Muscle layer of duodenum (tissue), 2 donors: ENCODE measurements around the gene ABR.

Experiments used
- H3K27ac ChIP-seq: one replicate; pipeline ENCODE4 v1.7.0; 2013; ENCODE audit warnings: mild to moderate bottlenecking, low read length
- H3K27me3 ChIP-seq: one replicate; pipeline ENCODE4 v1.7.0; 2013; ENCODE audit warnings: low read depth, mild to moderate bottlenecking, control low read depth, low read length
- H3K36me3 ChIP-seq, 2 donors: one replicate each; pipeline ENCODE4 v1.7.0; 2013; ENCODE audit warnings: low read length in 2 of 2, control low read depth in 1 of 2, mild to moderate bottlenecking in 1 of 2; ENCODE audit not compliant: insufficient read depth in 2 of 2, control insufficient read depth in 1 of 2
- H3K4me1 ChIP-seq, 2 donors: one replicate each; pipeline ENCODE4 v1.7.0; 2013; ENCODE audit warnings: low read length in 2 of 2, mild to moderate bottlenecking in 2 of 2, control low read depth in 1 of 2, moderate library complexity in 1 of 2; ENCODE audit not compliant: insufficient read depth in 2 of 2, control insufficient read depth in 1 of 2
- H3K4me3 ChIP-seq, 2 donors: one replicate each; pipeline ENCODE4 v1.7.0; 2013; ENCODE audit warnings: low read length in 2 of 2, low read depth in 1 of 2, mild to moderate bottlenecking in 1 of 2
- H3K9me3 ChIP-seq, 2 donors: one replicate each; pipeline ENCODE4 v1.7.0; 2013; ENCODE audit warnings: low read length in 2 of 2, control low read depth in 1 of 2, mild to moderate bottlenecking in 1 of 2; ENCODE audit not compliant: control insufficient read depth in 1 of 2
- donor health status: healthy.

The ABR gene

DNA sequence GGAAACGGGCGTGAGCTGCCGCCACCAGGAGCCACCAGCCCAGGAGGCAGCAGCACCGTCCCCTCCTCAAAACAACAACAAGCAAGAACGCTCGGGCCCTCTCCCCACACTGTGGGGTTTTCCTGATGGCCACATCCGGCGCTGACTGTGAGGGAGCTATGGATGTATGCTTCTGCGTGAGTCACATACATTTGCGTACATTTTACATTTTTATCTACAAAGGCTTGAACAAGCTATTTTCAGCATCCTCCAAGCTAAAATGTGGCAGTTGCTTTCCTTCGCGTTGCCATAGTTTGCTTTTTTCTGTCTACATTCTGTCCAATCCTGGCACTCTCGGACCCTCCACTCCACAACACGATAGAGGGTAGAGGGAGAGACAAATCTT, 2.0 kb upstream of the ABR start:
- Histone ChIP-seq H3K9me3 (no peaks in the 10 kb centered on the region), H3K27me3 (no peaks in the 10 kb centered on the region), H3K27ac (no peak overlapping the region), H3K4me1 (peaks cover 10 to 28% of the 10 kb centered on the region in 2 donors), H3K4me3 (no peak overlapping the region), H3K36me3 (no peaks in the 10 kb centered on the region)

DNA sequence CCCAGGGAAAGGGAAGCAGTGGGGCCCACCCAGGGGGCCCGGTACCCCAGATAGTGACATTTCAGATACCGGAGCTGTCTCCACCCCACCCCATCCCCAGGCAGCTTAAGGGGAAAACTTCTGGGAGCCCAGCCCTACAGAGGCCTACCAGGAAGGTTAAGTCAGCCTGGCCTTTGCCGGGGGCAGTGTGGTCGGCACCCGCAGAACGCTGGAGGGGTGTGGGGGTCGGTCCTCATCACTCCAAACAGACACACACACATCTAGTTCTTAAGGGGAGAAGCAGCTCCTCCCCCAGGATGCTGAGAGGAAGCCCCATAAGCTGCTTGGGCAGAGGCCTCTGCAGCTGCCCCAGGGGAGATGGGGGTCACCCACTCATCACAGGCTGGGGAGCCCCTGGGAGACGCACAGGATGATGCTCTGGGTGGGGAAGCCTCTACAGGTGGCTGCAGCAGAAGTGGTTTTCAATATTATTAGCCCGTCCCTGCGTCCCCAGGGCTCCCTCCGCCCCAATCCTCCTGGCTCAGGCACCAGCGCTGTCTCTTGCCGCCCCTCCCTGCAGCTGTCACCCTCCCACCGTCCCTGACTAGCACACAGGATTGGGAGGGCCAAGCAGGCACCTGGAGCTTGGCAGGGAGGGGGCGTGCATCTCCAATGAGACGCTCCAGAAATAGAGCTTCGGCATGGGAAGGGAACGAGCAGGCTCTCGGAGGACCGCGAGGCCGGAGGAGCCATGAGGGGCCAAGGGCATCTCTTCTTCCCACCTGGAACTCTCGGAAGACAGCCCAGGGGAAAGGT, 1.4 kb upstream of the ABR start:
- Histone ChIP-seq H3K9me3 (no peaks in the 10 kb centered on the region), H3K36me3 (no peaks in the 10 kb centered on the region), H3K4me1 (peaks cover 10 to 23% of the 10 kb centered on the region in 2 donors), H3K27ac (no peak overlapping the region), H3K27me3 (no peaks in the 10 kb centered on the region), H3K4me3 (no peak overlapping the region)

DNA sequence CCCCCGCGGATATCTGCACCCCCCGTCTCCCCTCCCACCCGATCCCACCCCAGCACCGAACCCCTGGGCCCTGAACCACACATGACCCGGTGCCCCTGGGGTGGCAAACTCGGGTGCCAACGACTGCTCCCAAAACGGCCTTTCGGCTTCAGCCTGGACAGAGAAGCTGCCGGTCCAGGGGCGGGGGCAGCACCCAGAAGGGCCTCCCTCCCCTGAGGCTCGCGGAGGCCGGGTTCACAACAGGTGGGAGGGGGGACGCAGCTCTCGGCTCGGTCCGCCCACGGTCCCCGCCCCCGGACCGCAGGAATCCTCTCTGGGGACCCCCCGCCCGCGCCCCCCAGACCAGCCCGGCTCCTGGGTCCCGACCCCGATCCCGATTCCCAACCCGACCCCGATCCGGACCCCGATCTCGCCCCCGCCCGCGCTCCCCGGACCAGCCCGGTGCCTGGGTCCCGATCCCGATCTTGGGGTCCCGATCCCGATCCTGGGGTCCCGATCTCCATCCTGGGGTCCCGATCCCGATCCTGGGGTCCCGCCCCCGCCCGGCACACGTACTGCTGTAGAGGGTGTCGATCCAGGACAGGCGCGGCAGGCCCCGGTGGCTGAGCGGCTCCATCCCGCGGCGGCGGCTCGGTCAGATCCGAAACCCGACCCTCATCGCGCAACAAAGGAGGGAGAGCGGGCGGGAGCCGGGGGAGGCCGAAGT, 516 bp downstream of the ABR start:
- H3K36me3 ChIP-seq: no peaks in the 10 kb centered on the region
- no peaks in the 10 kb centered on the region for H3K27me3 ChIP-seq
- H3K9me3 ChIP-seq: no peaks in the 10 kb centered on the region
- H3K4me3 ChIP-seq: peak overlapping the region; percentile 37 to 61
- peaks cover 10 to 21% of the 10 kb centered on the region in 2 donors for H3K4me1 ChIP-seq
- no peak overlapping the region for H3K27ac ChIP-seq

DNA sequence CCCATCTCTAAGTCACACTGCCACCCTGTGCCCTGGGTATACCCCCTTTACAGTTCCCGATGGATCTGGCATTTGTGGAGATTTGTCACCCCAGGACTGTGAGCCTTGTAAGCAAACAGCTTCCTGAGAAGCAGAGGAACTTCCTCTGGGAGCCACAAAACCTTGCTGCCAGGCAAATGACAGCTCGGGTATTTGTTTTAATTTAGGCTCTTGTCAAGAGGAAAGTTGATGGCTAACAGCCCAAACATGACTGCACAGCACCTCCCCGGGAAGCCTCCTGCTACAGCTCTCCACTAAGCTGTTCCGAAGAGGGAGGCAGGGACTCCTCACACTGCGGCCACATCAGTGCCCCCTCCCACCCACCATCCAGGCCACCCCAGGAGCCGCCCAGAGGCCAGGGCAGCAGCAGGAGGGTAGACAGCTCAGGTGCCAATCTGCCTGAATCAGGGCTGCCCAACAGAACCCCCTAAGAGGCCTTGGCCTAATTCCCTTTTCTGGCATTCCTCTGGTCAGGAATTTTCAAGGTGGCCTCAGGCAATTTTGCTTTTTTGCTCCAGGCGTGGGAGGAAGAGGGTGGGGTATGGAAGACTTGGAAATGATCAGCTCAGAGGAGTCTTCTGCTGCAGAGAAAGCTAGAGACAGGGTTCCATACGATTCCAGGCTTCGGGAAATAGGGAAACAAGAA, 2.6 kb downstream of the ABR start:
- no peak overlapping the region for H3K27ac ChIP-seq
- H3K4me3 ChIP-seq: no peak overlapping the region
- no peaks in the 10 kb centered on the region for H3K27me3 ChIP-seq
- peaks cover 10 to 21% of the 10 kb centered on the region in 2 donors for H3K4me1 ChIP-seq
- no peaks in the 10 kb centered on the region for H3K36me3 ChIP-seq
- no peaks in the 10 kb centered on the region for H3K9me3 ChIP-seq

DNA sequence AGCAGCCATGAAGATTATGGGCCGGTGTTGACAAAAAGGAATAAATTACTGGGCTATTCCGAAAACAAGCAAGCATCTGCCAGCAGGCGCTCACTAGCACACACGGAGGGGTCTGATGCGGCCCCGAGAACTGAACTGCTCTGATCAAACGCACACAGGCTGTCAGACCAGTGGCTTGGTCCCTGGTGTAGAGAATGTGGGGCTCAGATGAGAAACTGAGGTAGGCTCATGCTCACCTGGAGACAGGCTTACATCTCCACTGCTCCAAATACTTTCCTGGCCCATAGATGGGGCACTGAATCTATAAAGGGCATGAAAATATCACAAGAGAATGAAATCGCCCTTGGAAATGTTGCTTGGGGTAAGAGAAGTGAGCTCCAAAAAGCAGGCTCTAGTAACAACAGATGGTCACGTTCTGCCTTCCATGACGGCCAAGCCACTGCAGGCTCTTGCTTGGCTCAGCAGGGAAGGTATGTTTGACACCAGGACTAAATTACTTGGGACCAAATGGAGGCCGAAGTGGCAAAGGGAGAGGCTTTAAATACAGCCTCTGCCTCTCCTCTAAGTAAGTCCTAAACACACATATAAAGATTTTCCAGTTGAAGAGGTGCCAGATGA, 5.4 kb downstream of the ABR start:
- peaks cover 10 to 21% of the 10 kb centered on the region in 2 donors for H3K4me1 ChIP-seq
- no peak overlapping the region for H3K27ac ChIP-seq
- no peak overlapping the region for H3K4me3 ChIP-seq

DNA sequence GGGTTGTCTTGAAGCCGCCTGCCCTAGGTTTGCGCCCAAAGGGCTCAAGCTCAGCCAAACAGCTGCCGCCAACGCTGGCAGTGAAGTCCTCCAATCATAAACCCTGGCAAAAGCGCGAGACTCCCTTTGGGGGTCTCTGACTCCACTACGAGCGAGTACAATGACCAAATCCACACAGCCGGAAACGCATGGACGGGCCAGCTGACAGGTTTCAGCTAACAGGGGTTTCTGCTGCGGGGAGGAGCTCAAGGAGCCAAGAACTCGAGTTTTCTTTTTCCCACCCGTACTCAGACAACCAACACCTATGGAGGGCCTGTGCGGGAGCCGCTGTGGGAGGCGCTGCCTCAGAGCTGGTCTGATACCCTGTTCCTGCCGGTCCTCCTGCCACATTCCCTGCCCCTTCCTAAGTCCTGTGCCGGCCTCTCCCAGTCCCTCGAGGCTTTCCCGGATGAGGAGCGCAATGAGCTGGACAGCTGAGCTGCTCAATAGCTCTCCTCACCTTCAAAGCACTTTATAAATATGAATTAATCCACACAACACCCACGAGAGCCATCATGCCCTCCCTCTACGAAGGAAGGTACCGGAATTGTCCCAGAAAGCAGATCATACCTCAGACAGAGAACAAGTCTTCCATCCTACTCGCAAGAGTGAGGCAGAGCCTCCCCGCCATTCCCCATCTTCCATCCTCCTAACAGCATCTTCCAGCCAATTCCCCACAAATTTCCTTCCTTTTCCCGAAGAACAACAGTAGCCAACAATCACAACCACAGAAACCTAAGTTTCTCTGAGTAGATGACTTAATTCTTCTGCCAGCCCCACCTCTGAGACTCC, 6.1 kb downstream of the ABR start:
- Histone ChIP-seq H3K27ac (no peak overlapping the region), H3K4me3 (no peak overlapping the region), H3K9me3 (no peaks in the 10 kb centered on the region)

More for the DNA sequence above, 5.4 kb downstream of the ABR start:
- Histone ChIP-seq H3K27me3 (no peaks in the 10 kb centered on the region), H3K9me3 (no peaks in the 10 kb centered on the region), H3K36me3 (no peaks in the 10 kb centered on the region)

DNA sequence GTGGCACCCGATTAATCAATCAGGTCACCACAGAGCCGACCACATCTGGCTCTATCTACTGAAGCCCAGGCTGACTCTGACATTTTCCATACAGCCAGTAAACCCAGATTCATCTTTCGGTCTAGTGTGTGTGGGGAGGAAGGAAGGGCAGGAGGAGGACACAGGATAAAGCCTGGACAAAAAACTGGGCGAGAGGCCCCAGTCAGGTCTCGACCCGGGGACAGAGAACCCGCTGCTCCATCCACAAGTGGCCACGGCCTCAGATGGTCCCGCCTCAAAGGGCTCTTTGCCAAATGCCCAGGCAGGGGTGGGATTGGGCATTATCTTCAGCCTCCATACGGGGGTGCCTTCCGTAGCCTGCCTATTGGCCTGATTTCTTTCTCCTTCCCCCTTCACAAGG, 7.8 kb downstream of the ABR start:
- no peaks in the 10 kb centered on the region for H3K27me3 ChIP-seq
- H3K4me3 ChIP-seq: no peak overlapping the region
- H3K36me3 ChIP-seq: no peaks in the 10 kb centered on the region
- peaks cover 1 to 7% of the 10 kb centered on the region in 2 donors for H3K4me1 ChIP-seq
- no peaks in the 10 kb centered on the region for H3K9me3 ChIP-seq
- no peak overlapping the region for H3K27ac ChIP-seq

More for the DNA sequence above, 6.1 kb downstream of the ABR start:
- Histone ChIP-seq H3K36me3 (no peaks in the 10 kb centered on the region), H3K4me1 (peaks cover 10 to 16% of the 10 kb centered on the region in 2 donors), H3K27me3 (no peaks in the 10 kb centered on the region)

DNA sequence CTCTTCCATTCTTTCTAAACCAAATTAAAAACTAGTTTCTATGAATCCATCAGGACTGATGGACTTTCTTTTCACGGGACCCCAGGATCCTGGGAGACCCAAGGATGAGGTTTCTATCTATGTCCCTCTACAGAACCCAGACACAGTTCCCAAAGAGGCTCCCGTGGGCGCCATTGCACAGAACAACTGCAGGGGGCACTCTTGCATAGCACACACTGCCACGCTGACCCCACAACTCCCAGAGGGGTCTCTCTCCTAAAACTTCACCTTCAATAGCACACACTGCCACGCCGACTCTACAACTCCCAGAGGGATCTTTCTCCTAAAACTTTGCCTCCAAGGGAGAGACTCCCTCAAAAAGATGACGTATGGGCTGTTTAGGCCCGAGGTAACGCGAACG, 9.0 kb downstream of the ABR start:
- Histone ChIP-seq H3K9me3 (no peaks in the 10 kb centered on the region), H3K36me3 (no peaks in the 10 kb centered on the region), H3K4me3 (no peak overlapping the region), H3K27me3 (no peaks in the 10 kb centered on the region), H3K4me1 (peaks cover 0 to 4% of the 10 kb centered on the region in 2 donors), H3K27ac (no peak overlapping the region)

DNA sequence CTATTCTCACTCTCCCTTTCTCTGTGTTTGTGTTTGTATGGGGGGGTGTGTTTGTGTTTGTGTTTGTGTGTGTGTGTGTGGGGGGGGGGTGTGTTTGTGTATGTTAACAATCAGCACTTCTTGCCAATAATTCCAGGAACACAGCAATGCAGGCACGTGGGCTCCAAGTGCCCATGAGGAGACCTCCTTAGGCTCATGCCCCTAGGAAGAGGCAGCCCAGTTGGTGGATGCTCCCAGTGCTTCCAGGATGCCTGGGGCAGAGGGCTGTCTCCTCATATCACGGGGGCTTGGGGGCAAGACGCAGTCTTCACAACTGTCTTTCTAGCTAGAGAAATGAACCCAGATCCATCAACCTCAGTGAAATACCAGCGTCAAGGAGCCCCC, 9.9 kb downstream of the ABR start:
- Histone ChIP-seq H3K36me3 (no peaks in the 10 kb centered on the region), H3K27ac (no peak overlapping the region), H3K27me3 (no peaks in the 10 kb centered on the region), H3K4me3 (no peak overlapping the region), H3K9me3 (no peaks in the 10 kb centered on the region), H3K4me1 (peaks cover 0 to 4% of the 10 kb centered on the region in 2 donors)

DNA sequence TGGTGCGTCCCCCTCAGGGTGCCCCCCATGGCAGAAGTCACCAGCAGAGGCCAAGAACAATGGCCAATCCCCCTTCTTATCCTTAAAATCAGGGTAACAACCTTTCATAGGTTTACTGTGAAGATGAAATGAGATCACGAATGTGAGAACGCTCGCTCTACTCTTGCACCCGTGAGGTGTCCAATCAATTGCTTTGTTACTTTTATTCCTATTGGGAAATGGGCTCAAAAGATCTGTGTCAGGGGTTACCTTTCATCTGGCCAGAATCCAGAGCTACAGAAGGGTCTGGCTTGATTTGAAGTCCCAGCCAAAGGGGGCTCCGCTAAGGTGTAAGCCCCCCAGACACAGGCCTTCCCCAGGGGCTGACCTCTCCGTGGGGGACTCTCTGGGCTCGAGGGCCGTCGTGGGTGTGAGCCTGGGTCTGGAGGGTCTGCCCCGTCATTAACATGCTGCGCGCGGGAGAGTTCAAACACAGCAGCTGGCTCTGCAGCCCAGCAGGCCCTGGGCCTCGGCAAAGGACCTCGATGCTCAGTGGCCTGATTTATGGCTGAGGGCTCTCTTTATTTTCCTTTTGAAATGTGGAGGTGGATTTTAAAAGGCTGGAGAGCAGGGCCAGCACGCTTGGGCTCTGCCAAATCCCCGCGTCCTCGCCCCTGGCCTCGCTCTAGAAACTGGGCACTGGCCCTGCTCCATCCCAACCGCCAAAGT, 10.4 kb downstream of the ABR start:
- Histone ChIP-seq H3K9me3 (no peaks in the 10 kb centered on the region), H3K27me3 (no peaks in the 10 kb centered on the region), H3K36me3 (no peaks in the 10 kb centered on the region), H3K27ac (no peak overlapping the region), H3K4me1 (peaks cover 0 to 4% of the 10 kb centered on the region in 2 donors), H3K4me3 (no peak overlapping the region)
